ENCODE data around the gene MAP2K7.

- TF ChIP-seq CTCF (conservative IDR thresholded peaks at IDR 0.05; ENCODE audit: low read depth, low read length) = no peak
- no peak for TF ChIP-seq EZH2 (IDR thresholded peaks at IDR 0.05; ENCODE audit: borderline replicate concordance, low read depth, low read length, poor library complexity, severe bottlenecking)
Observed at GRCh38 chr19:7909471-7910067, 5.9 kb downstream of the MAP2K7 start.
